HL-60 (cell line): Measurements from ENCODE around the gene PRRT1B.

Experiments
- DNase-seq, 2 experiments: peaks; one replicate each; pipeline ENCODE4 v3.0.0-alpha.2; 2010 to 2020; ENCODE audit warnings: low read depth in 1 of 2, low spot score in 1 of 2
- H3K27ac ChIP-seq: fragments of 250-450 bp; sonication (Bioruptor Pico); replicated peaks from 2 replicates; pipeline ENCODE4 v1.5.1; 2020; ENCODE audit warnings: mild to moderate bottlenecking, moderate library complexity
- H3K27me3 ChIP-seq: fragments of 250-450 bp; sonication (Bioruptor Pico); 2 replicates; pipeline ENCODE4 v1.5.1; 2021; ENCODE audit warnings: mild to moderate bottlenecking, moderate library complexity; ENCODE audit not compliant: insufficient read depth, poor library complexity, severe bottlenecking
- H3K4me3 ChIP-seq: replicated peaks from 2 replicates; pipeline ENCODE4 v1.5.1; 2011; ENCODE audit warnings: mild to moderate bottlenecking, control low read depth, low read length; ENCODE audit not compliant: insufficient read depth
- CTCF ChIP-seq: IDR thresholded peaks from one replicate; pipeline ENCODE4 v1.5.1; 2011; ENCODE audit warnings: low read length, control low read depth, inconsistent platforms; ENCODE audit not compliant: insufficient read depth
- GABPA ChIP-seq: IDR thresholded peaks from 2 replicates; pipeline ENCODE4 v1.6.1; 2012; ENCODE audit warnings: low read depth
- POLR2AphosphoS5 ChIP-seq: IDR thresholded peaks from 2 replicates; pipeline ENCODE4 v1.6.1; 2012; ENCODE audit warnings: low read depth
- REST ChIP-seq: IDR thresholded peaks from 2 replicates; pipeline ENCODE4 v1.6.1; 2012; ENCODE audit warnings: low read depth; ENCODE audit not compliant: insufficient replicate concordance
- SPI1 ChIP-seq: IDR thresholded peaks from 2 replicates; pipeline ENCODE4 v1.6.1; 2012; ENCODE audit warnings: low read depth, mild to moderate bottlenecking, borderline replicate concordance

PRRT1B gene

GRCh38 chr9:131578021-131578420 lies 32.7 kb downstream of the PRRT1B start:
- Histone ChIP-seq H3K27ac (no peak overlapping the region), H3K4me3 (no peak overlapping the region), H3K27me3 (no peaks in the 10 kb centered on the region)
- TF ChIP-seq GABPA, result no peak
- no peak for TF ChIP-seq REST
- TF ChIP-seq CTCF, result no peak
- no peak for TF ChIP-seq POLR2AphosphoS5
- TF ChIP-seq SPI1, result no peak
- no peak for DNase-seq

GRCh38 chr9:131578731-131579504 lies 33.6 kb downstream of the PRRT1B start:
- Histone ChIP-seq H3K27me3 (no peaks in the 10 kb centered on the region), H3K27ac (peak overlapping the region; percentile 37; the same call in 1 of the 2 replicates), H3K4me3 (no peak overlapping the region)
- TF ChIP-seq SPI1 (no peak; the same call in 1 of the 2 replicates), GABPA (no peak), REST (no peak), CTCF (no peak), POLR2AphosphoS5 (0 out of 2 replicates have a peak, but pooled peaks have one; percentile 9)
- DNase-seq, result no peak

DNA sequence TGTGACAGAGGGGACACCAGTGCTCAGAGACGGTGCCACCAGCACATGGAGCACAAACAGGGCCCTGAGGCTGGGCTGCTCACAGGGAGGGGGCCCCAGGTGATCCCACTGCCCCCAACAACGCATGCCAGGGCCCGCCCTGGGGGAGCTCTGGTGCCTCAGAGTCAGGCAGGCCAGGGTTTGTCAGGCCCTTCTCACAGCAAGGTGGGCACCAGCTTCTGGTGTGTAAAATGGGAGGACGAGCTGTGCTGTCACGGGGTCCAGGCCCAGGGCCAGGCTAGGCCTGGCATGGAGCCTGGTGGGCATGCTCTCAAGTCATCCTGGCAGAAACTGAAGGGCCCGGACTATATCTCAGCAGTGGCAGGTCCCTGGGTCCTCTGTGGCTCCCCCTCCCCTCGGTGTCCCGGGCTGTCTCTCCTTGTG lies 34.5 kb downstream of the PRRT1B start:
- no peak overlapping the region for H3K4me3 ChIP-seq
- H3K27ac ChIP-seq, result no peak overlapping the region
- DNase-seq, result no peak
- TF ChIP-seq POLR2AphosphoS5 (no peak), CTCF (no peak), SPI1 (no peak), GABPA (no peak), REST (no peak)
- H3K27me3 ChIP-seq, result no peaks in the 10 kb centered on the region
